Memory B cell (primary cell): Measurements from ENCODE around the gene POLR3K.
"Not testable (repeated sequence)": the region's sequence is repeated elsewhere in the genome, so short reads cannot be mapped to it uniquely, and the experiment has no call there.

ENCODE experiments used
- ATAC-seq: fragments of 150-1000 bp; cut with Tn5 transposase; 2 replicates; pipeline ENCODE4 v1.10.0; 2021; ENCODE audit warnings: low read depth, mild to moderate bottlenecking, moderate library complexity
- DNase-seq, 2 donors: peaks; one replicate each; pipeline ENCODE4 v3.0.0; 2022; ENCODE audit warnings: low spot score in 2 of 2
- H3K27ac Mint-ChIP-seq: one replicate; pipeline ENCODE4 v1.8.0; 2022; ENCODE audit warnings: mild to moderate bottlenecking, moderate library complexity, mixed read lengths
- H3K27me3 Mint-ChIP-seq: one replicate; pipeline ENCODE4 v1.8.0; 2022; ENCODE audit warnings: mixed read lengths
- H3K36me3 Mint-ChIP-seq: one replicate; pipeline ENCODE4 v1.8.0; 2022; ENCODE audit warnings: mild to moderate bottlenecking, mixed read lengths
- H3K4me1 Mint-ChIP-seq: one replicate; pipeline ENCODE4 v1.8.0; 2022; ENCODE audit warnings: mixed read lengths
- H3K4me3 Mint-ChIP-seq: one replicate; pipeline ENCODE4 v1.8.0; 2022; ENCODE audit warnings: mild to moderate bottlenecking, moderate library complexity, mixed read lengths
- H3K9me3 Mint-ChIP-seq: one replicate; pipeline ENCODE4 v1.8.0; 2022; ENCODE audit warnings: mixed read lengths

The POLR3K gene

DNA sequence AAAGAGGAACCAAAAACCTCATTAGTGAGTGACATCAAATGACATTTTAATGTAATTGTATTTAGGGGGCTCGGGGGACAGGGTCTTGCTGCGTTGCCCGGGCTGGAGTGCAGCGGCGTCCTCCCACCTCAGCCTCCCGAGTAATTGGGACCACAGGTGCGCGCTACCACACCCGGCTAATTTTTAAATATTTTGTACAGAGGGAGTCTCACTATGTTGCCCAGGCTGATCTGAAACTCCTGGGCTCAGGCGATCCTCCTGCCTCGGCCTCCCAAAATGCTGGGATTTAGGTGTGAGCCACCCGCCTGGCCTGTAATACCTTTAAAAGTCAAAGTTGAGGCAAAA is 801 bp upstream of the POLR3K start:
- H3K4me1 Mint-ChIP-seq = peaks cover 13% of the 10 kb centered on the region
- H3K9me3 Mint-ChIP-seq = no peaks in the 10 kb centered on the region
- peak overlapping the region; percentile 90 for H3K27ac Mint-ChIP-seq
- ATAC-seq (no peak), DNase-seq (no peak)
- H3K27me3 Mint-ChIP-seq = no peaks in the 10 kb centered on the region
- peak overlapping the region; percentile 99 for H3K4me3 Mint-ChIP-seq
- H3K36me3 Mint-ChIP-seq = peaks cover 18% of the 10 kb centered on the region

GRCh38 chr16:50769-51591 is 2.4 kb downstream of the POLR3K start:
- DNase-seq = no peak
- no peaks in the 10 kb centered on the region for H3K9me3 Mint-ChIP-seq

DNA sequence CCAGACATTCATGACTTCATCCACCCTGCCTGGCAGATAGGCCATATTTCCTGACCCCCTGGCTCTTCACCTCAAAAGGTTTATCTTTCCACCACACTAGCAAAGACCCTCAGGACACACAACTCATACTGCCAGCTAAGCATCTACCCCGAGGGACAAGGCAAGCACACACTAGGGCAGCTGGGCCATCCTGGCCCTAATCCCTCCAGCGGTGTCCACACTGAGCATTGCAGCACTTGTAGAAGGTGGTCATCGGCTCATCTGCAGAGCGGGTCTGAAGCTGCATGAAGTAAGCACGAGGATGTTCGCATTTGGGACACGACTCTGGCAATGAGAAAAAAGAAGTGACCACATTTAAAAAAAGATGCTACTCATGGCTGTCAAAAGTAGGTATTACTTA is 6.2 kb downstream of the POLR3K start:
- Mint-ChIP-seq H3K27ac (no peak overlapping the region), H3K36me3 (peaks cover 35% of the 10 kb centered on the region), H3K4me1 (peaks cover 22% of the 10 kb centered on the region), H3K9me3 (no peaks in the 10 kb centered on the region), H3K4me3 (no peak overlapping the region), H3K27me3 (no peaks in the 10 kb centered on the region)
- ATAC-seq (no peak), DNase-seq (no peak)

More at GRCh38 chr16:50769-51591, 2.4 kb downstream of the POLR3K start:
- Mint-ChIP-seq H3K27me3 (no peaks in the 10 kb centered on the region), H3K27ac (no peak overlapping the region), H3K4me3 (peak overlapping the region; percentile 69), H3K4me1 (peaks cover 16% of the 10 kb centered on the region), H3K36me3 (peaks cover 10% of the 10 kb centered on the region)
- ATAC-seq = no peak

DNA sequence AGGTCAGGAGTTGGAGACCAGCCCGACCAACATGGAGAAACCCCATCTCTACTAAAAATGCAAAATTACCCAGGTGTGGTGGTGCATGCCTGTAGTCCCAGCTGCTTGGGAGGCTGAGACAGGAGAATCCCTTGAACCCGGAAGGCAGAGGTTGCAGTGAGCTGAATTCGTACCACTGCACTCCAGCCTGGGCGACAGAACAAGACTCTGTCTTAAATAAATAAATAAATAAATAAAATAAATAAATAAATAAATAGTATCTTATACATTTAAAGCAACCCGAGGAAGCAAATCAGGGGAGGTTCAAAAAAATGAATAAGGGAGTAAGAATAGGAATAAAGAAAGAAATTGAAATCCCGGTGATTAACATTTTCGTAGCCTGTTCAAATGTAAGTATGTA is 6.9 kb downstream of the POLR3K start:
- H3K27ac Mint-ChIP-seq, H3K4me3 Mint-ChIP-seq: not testable (repeated sequence)

GRCh38 chr16:45454-45853 is 8.0 kb downstream of the POLR3K start:
- no peak for ATAC-seq
- Mint-ChIP-seq H3K36me3 (peaks cover 38% of the 10 kb centered on the region), H3K27ac (no peak overlapping the region), H3K27me3 (no peaks in the 10 kb centered on the region), H3K9me3 (no peaks in the 10 kb centered on the region), H3K4me3 (no peak overlapping the region), H3K4me1 (peaks cover 25% of the 10 kb centered on the region)
- no peak for DNase-seq

More for the DNA sequence above, 6.9 kb downstream of the POLR3K start:
- Mint-ChIP-seq H3K36me3 (peaks cover 40% of the 10 kb centered on the region), H3K4me1 (peaks cover 27% of the 10 kb centered on the region)
- H3K9me3 Mint-ChIP-seq, ATAC-seq, H3K27me3 Mint-ChIP-seq, DNase-seq: not testable (repeated sequence)

- Mint-ChIP-seq H3K36me3 (peaks cover 35% of the 10 kb centered on the region), H3K9me3 (no peaks in the 10 kb centered on the region), H3K27ac (no peak overlapping the region), H3K27me3 (no peaks in the 10 kb centered on the region), H3K4me1 (peaks cover 26% of the 10 kb centered on the region), H3K4me3 (no peak overlapping the region)
- no peak for DNase-seq
- ATAC-seq = no peak
These were observed 8.8 kb downstream of the POLR3K start for GRCh38 chr16:44655-45054.

- Mint-ChIP-seq H3K4me3 (no peak overlapping the region), H3K27ac (peak overlapping the region; percentile 56), H3K4me1 (peaks cover 40% of the 10 kb centered on the region), H3K36me3 (peaks cover 35% of the 10 kb centered on the region), H3K27me3 (no peaks in the 10 kb centered on the region), H3K9me3 (no peaks in the 10 kb centered on the region)
- no peak for DNase-seq
- ATAC-seq = no peak
These were observed 10.1 kb downstream of the POLR3K start for GRCh38 chr16:43294-43693.

DNA sequence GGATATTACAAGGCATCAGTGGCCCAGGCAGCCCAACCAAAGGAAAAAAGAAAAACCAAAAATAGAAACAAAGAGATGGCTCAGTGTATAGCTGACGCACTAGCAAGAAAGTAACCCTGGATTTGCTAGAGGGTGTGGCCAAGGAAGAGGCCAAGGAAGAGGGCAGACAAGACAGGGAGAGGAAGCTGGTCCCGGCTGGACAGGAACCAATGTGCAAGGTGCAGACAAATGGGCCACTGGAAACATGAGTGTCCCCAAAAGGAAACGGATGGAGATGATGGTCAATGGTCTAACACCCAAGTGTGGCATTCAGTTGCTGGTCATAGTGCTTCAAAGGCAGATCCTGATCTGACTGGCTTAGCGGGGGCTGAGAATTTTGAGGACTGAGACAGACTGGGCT is 10.7 kb downstream of the POLR3K start:
- Mint-ChIP-seq H3K27ac (peak overlapping the region; percentile 56), H3K4me3 (no peak overlapping the region), H3K36me3 (peaks cover 35% of the 10 kb centered on the region), H3K4me1 (peaks cover 45% of the 10 kb centered on the region), H3K9me3 (no peaks in the 10 kb centered on the region), H3K27me3 (no peaks in the 10 kb centered on the region)
- ATAC-seq (no peak), DNase-seq (no peak)

- Mint-ChIP-seq H3K36me3 (peaks cover 32% of the 10 kb centered on the region), H3K4me3 (peak overlapping the region; percentile 12), H3K27me3 (no peaks in the 10 kb centered on the region), H3K27ac (peak overlapping the region; percentile 56), H3K9me3 (no peaks in the 10 kb centered on the region), H3K4me1 (peaks cover 45% of the 10 kb centered on the region)
- no peak for DNase-seq
- no peak for ATAC-seq
These were observed 11.3 kb downstream of the POLR3K start for GRCh38 chr16:42069-42457.

GRCh38 chr16:41439-42068 is 11.9 kb downstream of the POLR3K start:
- H3K27me3 Mint-ChIP-seq = no peaks in the 10 kb centered on the region
- DNase-seq (no peak), ATAC-seq (no peak)
- peaks cover 47% of the 10 kb centered on the region for H3K4me1 Mint-ChIP-seq
- H3K4me3 Mint-ChIP-seq = peak overlapping the region; percentile 12
- H3K36me3 Mint-ChIP-seq = peaks cover 31% of the 10 kb centered on the region
- peak overlapping the region; percentile 56 for H3K27ac Mint-ChIP-seq
- H3K9me3 Mint-ChIP-seq = no peaks in the 10 kb centered on the region

- Mint-ChIP-seq H3K4me3 (peak overlapping the region; percentile 69), H3K9me3 (no peaks in the 10 kb centered on the region), H3K36me3 (peaks cover 19% of the 10 kb centered on the region), H3K27ac (peak overlapping the region; percentile 95), H3K27me3 (no peaks in the 10 kb centered on the region), H3K4me1 (peaks cover 64% of the 10 kb centered on the region)
- DNase-seq = peak; percentile 66 to 80
- peak; percentile 92 for ATAC-seq
These were observed 14.2 kb downstream of the POLR3K start for GRCh38 chr16:38941-39892.

- peaks cover 68% of the 10 kb centered on the region for H3K4me1 Mint-ChIP-seq
- not testable (repeated sequence) for H3K27me3 Mint-ChIP-seq, ATAC-seq, H3K9me3 Mint-ChIP-seq, DNase-seq
- H3K27ac Mint-ChIP-seq = peak overlapping the region; percentile 95
- peak overlapping the region; percentile 69 for H3K4me3 Mint-ChIP-seq
- peaks cover 15% of the 10 kb centered on the region for H3K36me3 Mint-ChIP-seq
These were observed 15.2 kb downstream of the POLR3K start for GRCh38 chr16:38206-38605.

DNA sequence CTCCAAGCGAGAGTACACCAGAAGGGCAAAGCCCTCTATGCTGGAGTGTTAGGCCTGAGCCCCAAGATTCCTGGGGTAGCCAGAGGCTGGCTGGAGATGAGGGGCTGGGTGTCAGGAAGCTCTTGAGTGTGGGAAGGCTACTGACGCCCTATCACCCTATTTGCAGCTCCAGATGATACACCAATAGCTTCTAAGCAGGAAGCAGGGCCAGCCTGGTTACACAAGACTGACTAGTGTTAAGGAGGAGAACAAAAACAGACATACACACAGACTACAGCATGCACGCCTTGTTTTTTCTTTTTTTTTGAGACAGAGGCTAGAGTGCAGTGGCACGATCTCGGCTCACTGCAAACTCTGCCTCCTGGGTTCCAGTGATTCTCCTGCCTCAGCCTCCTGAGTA is 15.9 kb downstream of the POLR3K start:
- Mint-ChIP-seq H3K27ac (peak overlapping the region; percentile 95), H3K27me3 (no peaks in the 10 kb centered on the region), H3K4me3 (peak overlapping the region; percentile 62), H3K9me3 (no peaks in the 10 kb centered on the region), H3K4me1 (peaks cover 64% of the 10 kb centered on the region), H3K36me3 (peaks cover 10% of the 10 kb centered on the region)
- ATAC-seq = peak; percentile 14
- DNase-seq = no peak
